ENCODE results near the gene MYO10.

Gene MYO10

DNA sequence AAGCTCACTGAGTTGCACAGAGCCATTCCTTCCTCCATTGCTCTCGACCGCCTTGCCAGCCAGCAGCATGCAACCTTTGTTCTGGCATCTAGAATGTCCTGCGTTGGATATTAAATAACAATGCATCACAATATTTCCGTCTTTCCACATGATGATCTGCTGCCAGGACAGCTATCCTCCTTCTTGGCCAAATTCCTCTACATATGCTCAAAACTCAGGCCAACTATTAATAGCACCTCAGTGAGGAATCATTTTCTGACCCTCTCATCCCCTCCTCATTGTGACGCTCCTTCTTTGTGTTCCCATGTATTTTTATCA lies 128.6 kb downstream of the MYO10 start:
- DNase-seq: no peak

DNA sequence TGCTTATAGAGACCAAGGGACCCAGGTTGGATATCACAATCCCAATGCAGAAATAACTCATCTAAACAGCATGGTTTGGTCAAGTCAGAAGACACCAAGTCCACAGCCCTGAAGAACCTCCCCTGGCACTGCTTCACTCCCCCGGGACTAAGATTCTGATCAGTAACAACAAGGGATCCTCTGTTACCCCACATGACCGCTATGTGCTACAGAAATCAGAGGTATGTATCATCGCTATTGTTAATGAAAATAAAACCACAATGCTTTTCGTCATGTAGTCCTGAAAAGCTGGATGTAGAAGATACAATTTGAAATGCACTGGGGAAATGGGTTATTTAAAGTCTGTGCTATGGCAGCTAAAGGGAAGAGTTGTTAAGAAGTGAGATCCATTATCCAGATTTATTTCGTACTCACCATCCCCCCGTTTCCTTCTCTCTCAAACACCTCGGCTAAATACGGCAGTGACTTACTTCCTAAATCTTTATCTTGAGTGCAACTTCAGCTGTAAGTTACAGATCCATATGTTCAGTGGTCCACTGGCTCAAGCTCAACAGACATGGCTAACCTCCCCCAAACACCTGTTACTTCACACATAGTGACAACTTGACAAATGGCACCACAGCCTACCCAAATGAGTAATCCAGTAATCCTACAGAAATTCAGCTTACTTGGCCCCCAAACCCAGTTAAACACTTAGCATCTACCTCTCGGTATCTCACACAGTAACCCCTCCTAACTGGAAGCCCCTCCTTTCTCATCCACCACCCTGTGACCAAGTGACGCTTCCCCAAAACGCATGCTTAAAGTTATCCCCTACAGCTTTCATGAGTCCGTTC lies 129.2 kb downstream of the MYO10 start:
- DNase-seq: no peak

DNA sequence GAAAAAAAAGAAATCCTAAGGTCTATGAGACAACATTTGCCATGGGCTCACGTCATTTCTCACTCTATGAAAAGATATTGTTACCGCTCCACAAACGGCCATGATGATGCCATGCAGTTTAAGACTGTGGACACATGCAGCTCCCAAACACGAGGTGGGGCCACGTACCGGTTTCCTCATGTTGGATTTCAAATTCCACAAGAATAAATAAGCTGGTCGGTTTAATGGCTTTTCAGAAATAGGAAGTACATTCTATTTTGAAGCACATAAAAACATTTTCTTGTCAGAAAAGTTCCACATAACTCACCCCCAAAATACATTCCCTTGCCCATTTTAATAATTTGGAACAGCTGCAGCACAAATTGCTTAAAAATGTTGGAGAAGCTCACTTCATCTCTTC lies 130.6 kb downstream of the MYO10 start:
- peak; percentile 31 for DNase-seq

DNA sequence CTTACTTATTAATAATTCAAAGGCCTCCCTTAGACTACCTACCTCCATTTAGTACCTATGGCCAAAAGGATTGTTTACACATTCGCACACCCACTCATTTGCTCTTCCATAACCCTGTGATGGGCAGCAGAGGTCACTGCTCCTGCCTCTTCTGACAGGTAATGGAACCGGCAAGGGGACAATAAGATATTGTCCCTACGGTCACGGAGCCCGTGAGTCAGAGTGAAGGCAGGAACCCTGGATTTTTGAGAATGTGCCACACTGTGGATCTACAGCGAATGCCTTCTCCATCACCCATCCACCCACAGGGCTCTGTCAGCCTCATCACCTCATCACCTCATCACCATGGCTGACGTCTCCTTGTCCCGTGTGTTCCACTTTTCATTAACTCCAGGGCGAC lies 132.3 kb downstream of the MYO10 start:
- DNase-seq: no peak

DNA sequence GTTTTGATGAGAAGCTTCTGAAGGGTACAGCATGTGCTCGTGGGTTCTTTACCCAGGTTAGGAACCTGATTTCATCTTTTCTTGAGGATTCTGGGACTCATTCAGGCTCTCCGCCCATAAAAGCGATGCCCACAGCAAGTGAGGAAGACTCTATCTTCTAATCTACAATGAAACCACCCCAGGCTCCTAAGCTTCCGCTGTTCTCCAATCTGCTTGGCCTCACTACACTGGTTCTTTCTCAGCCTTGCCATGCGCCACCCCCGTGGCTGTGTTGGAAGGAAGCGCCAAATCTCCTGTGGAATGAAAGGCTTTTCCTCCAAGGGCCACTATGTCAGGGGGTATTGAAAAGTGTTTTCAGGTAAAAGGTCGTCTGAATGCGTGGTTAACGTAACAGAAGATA lies 135.6 kb downstream of the MYO10 start:
- DNase-seq: no peak

DNA sequence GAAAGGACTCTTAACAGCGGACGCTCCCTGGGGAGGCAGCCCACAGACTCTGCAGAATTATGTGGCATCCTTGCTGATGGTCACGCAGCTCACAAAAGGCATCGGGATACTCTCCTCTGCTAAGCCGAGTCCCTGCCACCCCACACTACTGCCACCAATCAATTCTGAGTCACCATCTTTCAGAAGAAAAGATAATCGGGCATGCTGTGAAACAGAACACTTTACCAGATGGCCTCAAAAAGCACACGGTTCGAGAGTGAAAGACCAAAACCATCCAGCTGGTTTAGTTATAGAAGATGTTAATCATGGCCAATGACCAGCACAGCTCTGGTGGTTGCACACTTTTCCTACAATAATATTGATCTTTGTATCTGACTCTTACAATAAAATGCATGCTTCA lies 136.3 kb downstream of the MYO10 start:
- DNase-seq: no peak

DNA sequence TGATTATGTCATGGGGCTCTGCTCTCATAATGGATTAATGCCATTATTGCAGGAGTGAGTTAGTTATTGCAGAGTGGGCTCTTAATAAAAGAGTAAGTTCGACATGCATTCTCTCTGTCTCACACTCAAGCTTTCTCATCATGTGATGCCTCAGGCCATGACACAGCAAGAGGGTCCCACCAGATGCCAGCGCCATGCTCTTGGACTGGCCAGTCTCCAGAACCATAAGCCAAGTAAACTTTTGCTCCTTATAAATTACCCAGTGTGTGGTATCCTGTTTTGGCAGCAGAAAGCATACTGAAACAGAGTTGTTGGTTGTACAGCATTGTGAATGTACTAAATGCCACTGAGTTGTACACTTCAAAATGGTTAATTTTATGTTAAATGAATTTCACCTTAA lies 138.1 kb downstream of the MYO10 start:
- no peak for DNase-seq

DNA sequence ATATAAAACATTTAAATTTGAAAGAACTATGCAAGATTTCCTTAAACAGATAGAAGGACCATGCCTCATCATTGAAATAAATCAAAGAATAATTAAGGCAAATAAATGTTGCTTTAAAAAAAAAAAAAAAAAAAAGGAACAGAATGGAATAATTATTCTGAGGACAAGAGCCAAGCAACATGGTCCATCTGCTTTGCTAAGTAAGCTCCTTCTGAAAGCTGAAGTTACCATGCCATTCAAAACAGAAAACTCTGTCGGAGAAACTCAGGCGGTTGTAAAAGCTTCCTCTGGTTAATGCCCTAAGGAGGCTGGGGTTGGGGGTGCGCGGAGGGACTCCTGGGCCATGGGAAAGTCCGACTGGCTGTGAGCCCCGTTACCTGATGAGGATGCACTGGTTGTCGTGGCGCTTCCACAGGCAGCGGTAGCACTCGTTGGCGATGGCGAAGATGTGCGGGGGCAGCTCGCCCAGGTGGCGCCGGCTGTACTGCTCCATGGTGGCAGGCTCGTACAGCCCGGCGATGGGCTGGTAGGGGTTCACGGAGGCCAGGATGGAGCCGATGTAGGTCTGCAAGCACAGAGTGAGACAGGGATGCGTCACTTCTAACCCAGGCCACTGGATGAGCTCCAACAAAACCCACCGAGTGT lies 141.7 kb downstream of the MYO10 start:
- DNase-seq: no peak

DNA sequence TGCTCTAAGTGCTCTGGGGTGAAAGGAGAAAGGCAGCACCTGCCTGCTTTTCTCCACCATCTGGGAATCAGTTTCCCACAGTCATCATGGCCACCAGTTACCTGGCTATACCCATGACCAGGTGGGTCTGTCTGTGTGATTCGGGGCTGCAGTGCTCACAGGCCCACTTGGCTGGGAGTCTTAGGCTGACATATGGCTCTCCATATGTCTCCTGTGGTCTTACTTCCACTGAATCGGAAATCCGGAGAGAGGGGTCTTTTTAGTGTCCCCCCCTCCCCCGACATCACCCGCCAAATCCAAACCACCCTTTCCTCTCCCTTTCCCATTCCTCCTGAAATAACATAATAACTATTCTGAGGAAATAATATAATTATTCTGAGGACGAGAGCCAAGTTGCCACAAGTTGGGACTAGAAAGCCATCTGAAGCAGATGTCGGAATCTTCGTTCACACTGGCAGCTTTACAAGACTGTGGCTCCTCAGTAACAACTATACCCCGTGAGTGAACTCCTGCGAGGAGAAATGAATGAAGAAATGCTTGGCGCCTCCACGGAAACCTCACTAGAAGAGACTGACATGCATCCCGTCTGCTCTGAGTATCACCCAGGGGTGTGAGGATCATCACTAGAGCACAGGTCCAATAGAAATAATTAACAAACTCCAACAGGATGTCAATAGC lies 143.4 kb downstream of the MYO10 start:
- no peak for DNase-seq

DNA sequence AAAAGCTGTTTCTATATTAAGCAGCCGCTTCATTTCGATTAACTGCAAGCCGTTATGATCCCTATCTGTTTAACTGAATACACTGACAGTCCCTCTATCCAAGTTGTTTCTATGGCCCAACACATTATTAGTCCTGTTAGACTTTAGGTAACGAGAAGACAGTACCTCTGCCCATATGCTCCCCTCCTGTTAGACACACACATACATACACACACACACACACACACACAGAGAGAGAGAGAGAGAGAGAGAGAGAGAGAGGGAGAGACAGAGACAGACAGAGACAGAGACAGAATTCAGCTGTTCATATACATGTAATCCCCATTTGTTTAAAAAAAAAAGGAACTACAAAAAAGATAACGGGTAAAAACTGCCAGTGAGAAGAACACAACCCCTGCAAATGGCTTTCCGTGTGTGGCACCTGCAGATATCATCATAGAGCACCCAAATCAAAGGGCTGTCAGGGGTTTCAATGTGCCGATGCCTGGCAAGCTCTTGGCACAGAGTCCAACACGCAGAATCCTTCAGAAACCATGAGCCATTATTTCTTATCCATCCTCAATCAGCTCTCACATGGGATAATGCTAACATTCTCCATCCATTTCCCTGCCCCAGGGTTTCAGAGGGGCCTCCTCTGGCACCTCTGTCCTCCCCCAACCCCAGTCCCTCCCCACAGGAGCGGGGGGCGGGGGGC lies 144.0 kb downstream of the MYO10 start:
- DNase-seq: no peak

DNA sequence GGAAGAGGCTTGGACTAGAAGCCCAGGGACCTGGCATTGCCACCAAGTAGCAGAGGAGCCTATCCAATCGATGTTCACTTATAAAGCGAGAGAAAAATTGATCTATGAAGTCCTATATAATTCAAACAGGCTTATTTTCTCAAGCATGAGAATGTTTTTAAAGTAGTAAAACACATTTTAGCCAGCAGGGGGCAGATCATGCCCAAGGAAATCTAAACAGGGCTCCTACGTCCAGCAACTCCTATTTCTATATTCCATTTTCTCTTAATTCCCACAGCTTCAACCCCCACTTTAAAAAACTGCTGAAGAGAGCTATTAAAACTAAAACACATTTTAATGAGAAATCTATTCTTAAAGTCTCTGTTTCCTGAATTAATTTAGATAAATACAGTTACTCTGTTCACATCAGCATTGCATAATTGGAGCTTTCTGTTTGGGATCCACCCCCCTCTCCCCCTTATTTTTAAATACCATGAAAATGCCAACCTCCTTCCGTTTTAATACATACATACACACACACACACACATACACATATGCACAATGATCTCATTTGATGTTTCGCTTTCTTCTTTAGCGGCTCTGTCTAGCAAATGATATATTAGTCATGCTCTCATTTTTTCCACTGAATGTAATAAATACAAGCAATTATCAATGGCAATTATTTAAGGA lies 144.9 kb downstream of the MYO10 start:
- peak; percentile 72 for DNase-seq

DNA sequence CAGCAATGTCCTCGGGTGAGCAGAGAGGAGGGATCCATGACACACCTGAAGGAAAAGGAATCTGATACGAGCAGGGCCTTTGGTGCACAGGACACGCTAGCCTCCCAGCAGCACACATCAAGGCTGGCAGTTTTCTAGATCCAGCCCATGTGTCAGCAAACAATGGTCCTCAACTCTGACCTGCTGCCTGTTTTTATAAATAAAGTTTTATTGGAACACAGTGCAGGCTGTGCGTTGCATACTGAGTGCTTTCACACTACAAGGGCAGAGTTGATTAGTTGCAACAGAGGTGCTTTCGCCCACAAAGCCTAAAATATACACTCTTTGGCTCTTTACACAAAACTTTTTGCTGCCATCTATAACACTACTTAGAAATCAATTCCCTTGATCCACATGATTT lies 147.1 kb downstream of the MYO10 start:
- DNase-seq: no peak

DNA sequence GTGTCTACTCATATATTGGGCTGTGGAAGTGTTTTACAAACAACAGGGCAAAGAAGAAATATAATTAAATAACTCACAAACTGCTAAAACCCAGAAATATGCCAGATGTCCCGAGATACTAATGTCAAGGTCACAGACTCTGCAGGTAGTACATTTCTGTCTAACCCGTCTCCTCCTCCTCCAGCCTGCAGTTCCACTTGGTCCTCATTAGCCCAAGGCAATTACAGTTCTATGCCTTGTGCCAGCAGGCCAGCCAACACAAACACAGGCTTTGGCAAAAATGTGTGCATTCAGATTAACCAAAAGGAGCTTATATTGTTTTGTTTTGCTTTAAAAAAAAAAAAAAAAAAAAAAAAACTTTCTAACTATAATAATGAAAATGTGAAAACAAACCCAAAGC lies 148.8 kb downstream of the MYO10 start:
- DNase-seq: no peak

DNA sequence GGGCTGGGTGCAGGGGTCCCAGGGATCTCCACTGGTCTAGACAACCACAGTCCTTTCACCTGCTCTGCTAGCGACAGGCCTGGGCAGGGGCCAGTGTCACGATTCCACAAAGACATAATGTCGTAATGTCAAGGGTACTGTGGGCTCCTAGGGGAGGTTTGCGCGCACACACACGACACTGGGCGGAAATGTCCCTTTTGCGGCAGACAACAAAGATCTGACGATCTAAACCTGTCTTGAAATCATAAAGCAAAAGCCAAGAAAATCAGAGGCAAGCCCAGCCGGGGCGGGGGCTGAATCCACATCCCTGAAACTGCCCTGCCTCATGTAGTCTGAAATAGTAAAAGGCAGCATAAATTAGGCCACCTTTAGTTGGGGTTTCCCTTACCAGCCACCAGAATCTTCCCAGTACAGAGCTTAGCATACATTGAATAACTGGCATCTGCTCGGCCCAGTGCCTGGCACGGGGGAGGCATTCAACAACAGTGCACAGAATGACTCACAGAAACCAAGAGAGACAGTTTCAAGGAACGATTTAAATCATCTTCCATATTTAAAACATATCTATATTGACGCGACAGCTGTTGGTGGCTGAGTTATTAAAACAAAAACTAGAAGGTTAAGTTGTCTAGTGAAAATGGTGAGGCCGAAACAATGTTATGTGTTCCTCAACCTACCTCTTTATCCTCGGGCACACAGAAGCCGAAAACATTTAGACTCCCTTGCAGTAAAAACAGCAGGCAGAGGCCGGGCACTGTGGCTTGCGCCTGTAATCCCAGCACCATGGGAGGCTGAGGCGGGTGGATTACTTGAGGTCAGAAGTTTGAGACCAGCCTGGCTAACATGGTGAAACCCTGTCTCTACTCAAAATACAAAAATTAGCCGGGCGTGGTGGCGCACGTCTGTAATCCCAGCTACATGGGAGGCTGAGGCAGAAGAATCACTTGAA lies 151.0 kb downstream of the MYO10 start:
- DNase-seq: no peak

DNA sequence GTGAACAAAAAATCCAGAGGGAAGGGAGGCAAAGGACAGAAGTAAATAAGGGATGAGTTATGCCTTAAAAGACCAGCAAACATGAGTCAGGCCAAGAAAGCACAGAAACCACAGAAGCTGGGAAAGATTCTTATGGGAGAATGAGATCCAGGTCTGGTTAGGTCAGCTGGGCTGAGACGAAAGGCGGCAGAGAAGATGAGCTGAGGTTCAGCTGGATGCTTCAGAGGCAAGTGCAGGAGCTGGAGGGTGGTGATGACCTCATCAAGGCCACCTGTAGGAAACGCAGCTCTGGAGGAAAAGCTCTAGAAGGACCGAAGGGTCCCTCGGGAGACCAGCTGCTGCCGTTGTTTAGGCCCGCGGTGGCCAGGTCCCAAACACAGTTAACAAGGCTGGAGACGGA lies 152.0 kb downstream of the MYO10 start:
- peak; percentile 64 for DNase-seq

DNA sequence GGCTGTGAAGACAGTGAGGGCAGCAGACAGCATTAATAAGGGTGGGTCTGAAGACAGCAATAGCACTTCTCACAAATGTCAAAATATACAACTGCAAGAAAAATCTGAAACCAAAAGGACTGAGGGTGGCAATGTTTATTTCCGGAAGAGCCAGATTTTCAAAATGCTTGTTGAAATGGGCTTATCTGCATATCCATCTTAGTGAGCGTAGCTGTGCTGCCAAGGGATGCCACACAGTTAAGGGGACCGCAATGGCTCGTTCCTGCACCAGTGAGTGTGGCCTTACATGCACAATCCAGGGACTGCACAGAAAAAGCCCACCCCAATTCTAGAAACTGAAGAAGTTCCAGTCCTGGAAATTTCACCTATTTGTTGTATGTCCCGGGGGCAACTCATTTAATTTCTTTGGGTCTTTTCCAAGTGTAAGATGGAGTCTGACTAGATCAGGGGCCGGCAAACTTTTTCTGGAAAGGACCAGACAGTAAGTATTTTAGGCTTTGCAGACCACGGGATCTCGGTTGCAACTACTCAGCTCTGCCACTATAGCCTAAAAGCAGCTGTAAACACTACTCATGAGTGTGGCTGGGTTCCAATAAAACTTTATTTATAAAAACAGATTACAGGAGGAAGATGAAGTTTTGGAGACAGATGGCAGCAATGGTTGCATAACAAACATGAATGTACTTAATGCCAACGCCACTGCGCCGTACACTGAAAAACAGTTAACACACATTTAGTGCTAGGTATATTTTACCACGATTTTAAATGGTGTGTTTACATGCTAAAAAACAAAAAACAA lies 154.1 kb downstream of the MYO10 start:
- DNase-seq: no peak

DNA sequence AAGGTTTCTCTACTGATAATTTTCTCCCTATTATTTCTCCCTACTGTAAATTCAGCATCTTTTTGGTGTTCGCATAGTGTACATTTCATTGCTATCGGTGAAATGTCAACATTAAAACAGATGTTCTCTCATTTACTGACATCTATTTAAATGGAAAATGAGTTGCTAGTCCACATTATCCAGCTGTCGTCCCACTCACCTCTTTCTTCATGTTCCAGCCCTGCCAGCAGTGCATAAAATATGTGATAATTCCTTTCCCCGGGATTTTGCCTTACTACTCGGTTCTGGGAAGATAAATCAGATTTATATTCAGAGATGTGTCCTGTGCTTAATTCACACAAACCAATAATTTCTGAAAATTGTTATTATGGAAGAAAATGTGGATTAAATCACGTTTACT lies 155.8 kb downstream of the MYO10 start:
- no peak for DNase-seq

DNA sequence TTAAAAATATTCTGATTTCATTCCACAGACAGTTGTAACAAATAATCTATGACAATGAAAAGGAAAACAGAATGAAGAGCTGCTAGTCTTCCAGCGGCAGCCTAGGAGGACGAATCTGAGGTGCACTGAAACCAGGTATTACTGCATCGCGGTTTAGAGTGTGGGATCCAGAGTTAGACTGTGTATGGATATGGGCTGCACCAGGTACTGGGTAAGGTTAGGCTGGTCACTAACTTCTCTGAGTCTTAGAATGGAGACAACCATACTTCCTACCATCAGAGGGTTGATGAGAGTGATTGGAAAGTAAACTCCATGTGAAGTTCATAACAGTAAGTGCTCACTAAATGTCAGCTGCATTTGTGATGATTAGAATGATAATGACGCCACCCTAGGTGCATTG lies 158.7 kb downstream of the MYO10 start:
- DNase-seq: no peak

DNA sequence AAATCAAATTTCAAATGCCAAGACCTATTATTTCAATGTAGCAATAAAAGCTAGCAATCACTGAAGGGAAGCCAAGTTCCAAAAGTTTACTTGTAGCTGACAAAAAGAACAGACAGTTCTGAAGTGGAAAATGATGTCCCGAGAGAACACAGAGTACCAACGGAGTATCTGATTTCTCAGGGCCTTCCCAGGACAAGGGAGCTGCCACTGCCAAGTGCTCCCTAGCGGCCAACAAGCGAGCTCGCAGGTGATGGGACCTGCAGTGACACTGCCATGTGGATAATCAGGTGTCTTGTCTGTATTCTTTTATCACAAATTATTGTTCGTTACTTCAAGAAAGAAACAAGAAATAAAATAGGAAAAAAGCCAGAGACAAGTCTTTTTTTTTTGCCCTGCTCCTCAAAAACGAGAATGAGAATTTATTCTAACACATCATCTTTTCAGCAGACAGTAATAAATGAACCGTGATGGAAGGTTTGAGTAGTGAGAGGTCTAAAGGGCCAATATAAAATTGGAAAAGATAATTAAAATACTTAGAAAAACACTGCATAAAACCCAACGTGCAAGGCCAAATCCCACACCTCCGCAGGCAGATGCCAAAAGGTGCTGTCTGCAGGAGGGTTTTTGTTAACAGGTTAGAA lies 159.4 kb downstream of the MYO10 start:
- DNase-seq: no peak

DNA sequence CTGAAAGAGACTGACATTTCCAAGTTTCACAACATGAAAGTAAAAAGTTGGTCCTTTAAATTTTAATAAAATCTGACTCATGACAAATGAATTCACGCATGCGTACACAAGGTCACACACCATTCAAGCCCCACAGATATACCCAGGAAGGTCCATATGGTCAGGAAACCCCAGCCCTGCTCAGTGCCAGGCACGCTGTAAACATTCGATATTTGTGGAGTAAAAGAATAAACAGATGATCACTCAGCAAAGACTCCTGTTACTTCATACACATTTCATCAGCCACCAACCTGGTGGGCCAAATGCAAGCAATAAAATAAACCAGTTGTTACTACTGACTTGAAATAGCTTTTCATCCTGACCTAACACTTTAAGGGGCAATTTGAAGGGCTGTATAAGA lies 161.3 kb downstream of the MYO10 start:
- DNase-seq: peak; percentile 32

DNA sequence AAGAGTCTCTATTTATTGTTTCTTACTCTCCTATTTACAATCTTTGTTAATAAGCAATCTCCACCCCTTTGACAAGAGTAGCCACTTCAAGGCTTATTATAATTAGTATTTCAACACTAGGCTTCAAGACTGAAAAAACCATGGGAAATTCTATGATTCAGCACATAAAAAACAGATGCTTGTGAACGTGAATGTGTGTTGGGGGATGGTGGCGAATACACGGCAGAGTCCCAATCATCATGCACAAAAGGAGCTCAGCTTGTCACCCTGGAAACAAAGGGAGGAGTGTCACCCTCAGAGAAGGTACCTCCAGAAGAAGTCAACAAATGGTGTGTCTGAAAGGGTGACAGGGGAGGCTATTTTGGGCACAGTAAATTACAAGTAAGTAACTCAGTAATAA lies 162.1 kb downstream of the MYO10 start:
- DNase-seq: peak; percentile 32
